LNCAP (cell line): ENCODE results near the gene BEST3.

Experiments used
- CTCF ChIP-seq: fragments of 450-650 bp; IDR thresholded peaks from 2 replicates; pipeline ENCODE4 v1.5.1; 2017; ENCODE audit warnings: mild to moderate bottlenecking

BEST3 gene

GRCh38 chr12:69698769-69699540 is at the start of gene BEST3:
TSS of gene BEST3 (minus strand) at chr12:69699303. CDS start at chr12:69697798, 1,505 bp downstream.
- TF ChIP-seq CTCF, result no peak

- no peak for TF ChIP-seq CTCF
These were observed 45.0 kb upstream of the BEST3 start for GRCh38 chr12:69744109-69744508.

- TF ChIP-seq CTCF, result no peak
These were observed 40.4 kb upstream of the BEST3 start for GRCh38 chr12:69739287-69740191.

GRCh38 chr12:69738351-69739286 is 39.5 kb upstream of the BEST3 start, which contains the start of gene RAB3IP:
TSS of gene RAB3IP (plus strand) at chr12:69738860. CDS start at chr12:69755409, 16,549 bp downstream.
- peak; percentile 60 for TF ChIP-seq CTCF

- TF ChIP-seq CTCF, result no peak
These were observed 34.5 kb upstream of the BEST3 start for GRCh38 chr12:69733638-69734037.

GRCh38 chr12:69732088-69732487 is 33.0 kb upstream of the BEST3 start:
- no peak for TF ChIP-seq CTCF

GRCh38 chr12:69726922-69727321 is 27.8 kb upstream of the BEST3 start:
- TF ChIP-seq CTCF, result no peak
